Keratinocyte (primary cell): ENCODE results near the gene ANTXR2. TPM values are rescaled to one million over a fixed set of nuclear protein-coding genes. Genes with fewer than 3 reads are reported as not detected.

Source experiments
- DNase-seq: peaks from one replicate; pipeline ENCODE4 v3.0.0-alpha.2; 2011; ENCODE audit warnings: low read depth, missing footprints, low spot score
- FAIRE-seq: peaks from 2 replicates; lab custom pipeline; 2011; peaks lifted over from hg19 to GRCh38; lab: Jason Lieb, UNC
- H2AFZ ChIP-seq: 2 replicates; pipeline ENCODE4 v1.6.0; 2012; ENCODE audit warnings: low read length, control low read depth, inconsistent platforms; ENCODE audit not compliant: control insufficient read depth
- H3K27ac ChIP-seq: 2 replicates; pipeline ENCODE4 v1.5.1; 2011; ENCODE audit warnings: low read length; ENCODE audit not compliant: control insufficient read depth, insufficient read depth
- H3K27me3 ChIP-seq: 3 replicates; pipeline ENCODE4 v1.6.0; 2011; ENCODE audit warnings: low read length; ENCODE audit not compliant: control insufficient read depth, insufficient read depth; ENCODE audit errors: extremely low read depth
- H3K36me3 ChIP-seq, 2 experiments: 2 replicates in 1 of 2; 3 replicates in 1 of 2; pipeline ENCODE4 v1.5.1; 2011; ENCODE audit warnings: low read length in 2 of 2, mild to moderate bottlenecking in 1 of 2; ENCODE audit not compliant: control insufficient read depth in 2 of 2, insufficient read depth in 2 of 2; ENCODE audit errors: extremely low read depth in 1 of 2
- H3K4me1 ChIP-seq: 3 replicates; pipeline ENCODE4 v1.5.1; 2011; ENCODE audit warnings: low read length; ENCODE audit not compliant: control insufficient read depth, insufficient read depth; ENCODE audit errors: extremely low read depth
- H3K4me2 ChIP-seq: 3 replicates; pipeline ENCODE4 v1.6.0; 2011; ENCODE audit warnings: low read depth, low read length; ENCODE audit not compliant: control insufficient read depth, insufficient read depth; ENCODE audit errors: extremely low read depth
- H3K4me3 ChIP-seq, 3 experiments: fragments of 200-600 bp in 1 of 3; sonication (generic) in 1 of 3; 2 replicates in 2 of 3; 3 replicates in 1 of 3; pipeline ENCODE4 v1.5.1; 2011 to 2016; ENCODE audit warnings: low read length in 3 of 3, mild to moderate bottlenecking in 3 of 3, control low read depth in 2 of 3, inconsistent platforms in 1 of 3, low read depth in 1 of 3, mixed read lengths in 1 of 3, mixed run types in 1 of 3, moderate library complexity in 1 of 3; ENCODE audit not compliant: control insufficient read depth in 2 of 3, insufficient read depth in 2 of 3; ENCODE audit errors: extremely low read depth in 1 of 3
- H3K79me2 ChIP-seq: 2 replicates; pipeline ENCODE4 v1.6.0; 2012; ENCODE audit warnings: low read length; ENCODE audit not compliant: control insufficient read depth, insufficient read depth
- H3K9ac ChIP-seq: 3 replicates; pipeline ENCODE4 v1.6.0; 2011; ENCODE audit warnings: low read length; ENCODE audit not compliant: control insufficient read depth, insufficient read depth; ENCODE audit errors: extremely low read depth
- H3K9me1 ChIP-seq: 3 replicates; pipeline ENCODE4 v1.6.0; 2011; ENCODE audit warnings: low read length; ENCODE audit not compliant: control insufficient read depth, insufficient read depth; ENCODE audit errors: extremely low read depth
- H3K9me3 ChIP-seq: 2 replicates; pipeline ENCODE4 v1.5.1; 2012; ENCODE audit warnings: low read depth, low read length; ENCODE audit not compliant: control insufficient read depth
- H4K20me1 ChIP-seq: 3 replicates; pipeline ENCODE4 v1.6.0; 2011; ENCODE audit warnings: low read length; ENCODE audit not compliant: control insufficient read depth, insufficient read depth; ENCODE audit errors: extremely low read depth
- CTCF ChIP-seq, 3 experiments: IDR thresholded peaks in 1 of 3; conservative IDR thresholded peaks in 1 of 3; optimal IDR thresholded peaks in 1 of 3; 2 replicates in 2 of 3; 3 replicates in 1 of 3; pipeline versions ENCODE3 to v1.5.1; 2011; ENCODE audit warnings: low read length in 3 of 3, mild to moderate bottlenecking in 3 of 3, moderate library complexity in 2 of 3, control low read depth in 1 of 3, inconsistent platforms in 1 of 3; ENCODE audit not compliant: insufficient read depth in 2 of 3; ENCODE audit errors: extremely low read depth in 1 of 3
- EZH2 ChIP-seq: IDR thresholded peaks from one replicate; pipeline ENCODE4 v1.6.1; 2012; ENCODE audit warnings: inconsistent platforms, mild to moderate bottlenecking, low read length, moderate library complexity
- dilution Hi-C: fragments of 300-500 bp; cut with MboI; formaldehyde crosslinking; loops from one replicate; pipeline ENCODE4 v1.7.0; 2020; ENCODE audit warnings: low sequenced_read_pairs; ENCODE audit not compliant: extremely low pct_ligation_motif_present
- polyA plus RNA-seq, 5 experiments: library from polyadenylated mRNA; depleted of rRNA in 3 of 5; stranded (reverse) in 3 of 5; stranded (forward) in 1 of 5; unstranded in 1 of 5; fragments of >200 nt; gene quantifications; 1 replicate in 1 of 5; 2 replicates in 3 of 5; 3 replicates in 1 of 5; pipeline versions ENCODE4 v1.2.1 to v1.2.3, GENCODE V29; 2011 to 2012; ENCODE audit warnings: missing spikeins in 2 of 5, low read depth in 1 of 5, low replicate concordance in 1 of 5

ANTXR2 gene
- polyA plus RNA-seq, 1 donor (not counting 4 experiments of a cell fraction or from before 2014, with no cell fraction given): 89.1 TPM

GRCh38 chr4:80096175-80096850 lies 23.3 kb upstream of the ANTXR2 start:
- TF ChIP-seq CTCF (optimal IDR thresholded peaks at IDR 0.05 in 1 of 3, IDR thresholded peaks at IDR 0.05 in 1 of 3, conservative IDR thresholded peaks at IDR 0.05 in 1 of 3; ENCODE audit: extremely low read depth in 1 of 3, insufficient read depth in 2 of 3, low read length in 3 of 3) (no peak), EZH2 (no peak)
- no peak for FAIRE-seq
- H3K9ac ChIP-seq: no peak overlapping the region
- no peaks in the 10 kb centered on the region for H3K9me3 ChIP-seq
- no peaks in the 10 kb centered on the region for H3K36me3 ChIP-seq
- H3K4me1 ChIP-seq: peaks cover 28% of the 10 kb centered on the region
- H3K79me2 ChIP-seq: no peaks in the 10 kb centered on the region
- no peak overlapping the region for H3K4me3 ChIP-seq
- no peaks in the 10 kb centered on the region for H3K27me3 ChIP-seq
- H3K4me2 ChIP-seq: no peak overlapping the region
- H4K20me1 ChIP-seq: no peaks in the 10 kb centered on the region
- dilution Hi-C loops: no loop called here
- no peaks in the 10 kb centered on the region for H3K9me1 ChIP-seq
- H3K27ac ChIP-seq: no peak overlapping the region
- H2AFZ ChIP-seq: no peak overlapping the region
- DNase-seq: no peak

GRCh38 chr4:80094191-80094590 lies 21.2 kb upstream of the ANTXR2 start:
- no peaks in the 10 kb centered on the region for H3K9me1 ChIP-seq
- DNase-seq: no peak
- no peak overlapping the region for H3K4me3 ChIP-seq
- no peak for FAIRE-seq
- no peak overlapping the region for H2AFZ ChIP-seq
- dilution Hi-C loops: no loop called here
- H3K9ac ChIP-seq: no peak overlapping the region
- no peak overlapping the region for H3K4me2 ChIP-seq
- no peaks in the 10 kb centered on the region for H3K79me2 ChIP-seq
- no peak for TF ChIP-seq CTCF (optimal IDR thresholded peaks at IDR 0.05 in 1 of 3, IDR thresholded peaks at IDR 0.05 in 1 of 3, conservative IDR thresholded peaks at IDR 0.05 in 1 of 3; ENCODE audit: extremely low read depth in 1 of 3, insufficient read depth in 2 of 3, low read length in 3 of 3)
- TF ChIP-seq EZH2: no peak
- H3K36me3 ChIP-seq: no peaks in the 10 kb centered on the region
- H3K4me1 ChIP-seq: peaks cover 17% of the 10 kb centered on the region
- no peak overlapping the region for H3K27ac ChIP-seq
- H4K20me1 ChIP-seq: no peaks in the 10 kb centered on the region
- no peaks in the 10 kb centered on the region for H3K9me3 ChIP-seq
- H3K27me3 ChIP-seq: no peaks in the 10 kb centered on the region
